ENCODE results near the gene RASSF6.
"Not testable (repeated sequence)": the region's sequence is repeated elsewhere in the genome, so short reads cannot be mapped to it uniquely, and the experiment has no call there.

RASSF6 gene

GRCh38 chr4:73586666-73587065 is 33.6 kb downstream of the RASSF6 start:
- H3K4me3 ChIP-seq (ENCODE audit: low read depth, low read length) = no peak overlapping the region
- DNase-seq (ENCODE audit: low read depth) = no peak

GRCh38 chr4:73586040-73586439 is 34.2 kb downstream of the RASSF6 start:
- DNase-seq (ENCODE audit: low read depth) = no peak

GRCh38 chr4:73585345-73585744 is 34.9 kb downstream of the RASSF6 start:
- DNase-seq (ENCODE audit: low read depth) = no peak
- H3K4me3 ChIP-seq (ENCODE audit: low read depth, low read length) = no peak overlapping the region

More at GRCh38 chr4:73586040-73586439, 34.2 kb downstream of the RASSF6 start:
- H3K4me3 ChIP-seq (ENCODE audit: low read depth, low read length) = no peak overlapping the region

- H3K4me3 ChIP-seq (ENCODE audit: low read depth, low read length) = no peak overlapping the region
- DNase-seq (ENCODE audit: low read depth) = no peak
These were observed 36.6 kb downstream of the RASSF6 start for GRCh38 chr4:73583666-73584065.

- DNase-seq (ENCODE audit: low read depth) = no peak
These were observed 42.9 kb downstream of the RASSF6 start for GRCh38 chr4:73577371-73577770.

GRCh38 chr4:73576381-73576780 is 43.9 kb downstream of the RASSF6 start:
- H3K4me3 ChIP-seq (ENCODE audit: low read depth, low read length) = no peak overlapping the region
- DNase-seq (ENCODE audit: low read depth) = peak; percentile 37

More at GRCh38 chr4:73577371-73577770, 42.9 kb downstream of the RASSF6 start:
- no peak overlapping the region for H3K4me3 ChIP-seq (ENCODE audit: low read depth, low read length)

- DNase-seq (ENCODE audit: low read depth) = no peak
- no peak overlapping the region for H3K4me3 ChIP-seq (ENCODE audit: low read depth, low read length)
These were observed 44.6 kb downstream of the RASSF6 start for GRCh38 chr4:73575660-73576059.

GRCh38 chr4:73573794-73574528 is 46.3 kb downstream of the RASSF6 start:
- DNase-seq (ENCODE audit: low read depth) = peak; percentile 62
- H3K4me3 ChIP-seq (ENCODE audit: low read depth, low read length) = no peak overlapping the region

GRCh38 chr4:73550865-73551264 is 69.4 kb downstream of the RASSF6 start:
- not testable (repeated sequence) for H3K4me3 ChIP-seq (ENCODE audit: low read depth, low read length); DNase-seq (ENCODE audit: low read depth)

GRCh38 chr4:73544620-73545019 is 75.6 kb downstream of the RASSF6 start:
- DNase-seq (ENCODE audit: low read depth) = no peak
- H3K4me3 ChIP-seq (ENCODE audit: low read depth, low read length) = no peak overlapping the region

- DNase-seq (ENCODE audit: low read depth) = no peak
- H3K4me3 ChIP-seq (ENCODE audit: low read depth, low read length) = no peak overlapping the region
These were observed 79.0 kb downstream of the RASSF6 start for GRCh38 chr4:73541251-73541650.

GRCh38 chr4:73540826-73541225 is 79.4 kb downstream of the RASSF6 start:
- no peak overlapping the region for H3K4me3 ChIP-seq (ENCODE audit: low read depth, low read length)
- no peak for DNase-seq (ENCODE audit: low read depth)

GRCh38 chr4:73539386-73539785 is 80.8 kb downstream of the RASSF6 start:
- no peak overlapping the region for H3K4me3 ChIP-seq (ENCODE audit: low read depth, low read length)
- DNase-seq (ENCODE audit: low read depth) = no peak

- DNase-seq (ENCODE audit: low read depth) = no peak
These were observed 82.1 kb downstream of the RASSF6 start for GRCh38 chr4:73538162-73538561.

GRCh38 chr4:73533515-73534422 is 86.5 kb downstream of the RASSF6 start:
- no peak for DNase-seq (ENCODE audit: low read depth)
- no peak overlapping the region for H3K4me3 ChIP-seq (ENCODE audit: low read depth, low read length)

More at GRCh38 chr4:73538162-73538561, 82.1 kb downstream of the RASSF6 start:
- H3K4me3 ChIP-seq (ENCODE audit: low read depth, low read length) = no peak overlapping the region

GRCh38 chr4:73528171-73528570 is 92.1 kb downstream of the RASSF6 start:
- H3K4me3 ChIP-seq (ENCODE audit: low read depth, low read length) = no peak overlapping the region
- no peak for DNase-seq (ENCODE audit: low read depth)

GRCh38 chr4:73527196-73527595 is 93.0 kb downstream of the RASSF6 start:
- no peak overlapping the region for H3K4me3 ChIP-seq (ENCODE audit: low read depth, low read length)
- DNase-seq (ENCODE audit: low read depth) = no peak

- DNase-seq (ENCODE audit: low read depth) = no peak
- no peak overlapping the region for H3K4me3 ChIP-seq (ENCODE audit: low read depth, low read length)
These were observed 94.6 kb downstream of the RASSF6 start for GRCh38 chr4:73525611-73526010.

- no peak overlapping the region for H3K4me3 ChIP-seq (ENCODE audit: low read depth, low read length)
- no peak for DNase-seq (ENCODE audit: low read depth)
These were observed 97.1 kb downstream of the RASSF6 start for GRCh38 chr4:73523126-73523525.
